ENCODE results near the gene STK10.

Gene STK10

DNA sequence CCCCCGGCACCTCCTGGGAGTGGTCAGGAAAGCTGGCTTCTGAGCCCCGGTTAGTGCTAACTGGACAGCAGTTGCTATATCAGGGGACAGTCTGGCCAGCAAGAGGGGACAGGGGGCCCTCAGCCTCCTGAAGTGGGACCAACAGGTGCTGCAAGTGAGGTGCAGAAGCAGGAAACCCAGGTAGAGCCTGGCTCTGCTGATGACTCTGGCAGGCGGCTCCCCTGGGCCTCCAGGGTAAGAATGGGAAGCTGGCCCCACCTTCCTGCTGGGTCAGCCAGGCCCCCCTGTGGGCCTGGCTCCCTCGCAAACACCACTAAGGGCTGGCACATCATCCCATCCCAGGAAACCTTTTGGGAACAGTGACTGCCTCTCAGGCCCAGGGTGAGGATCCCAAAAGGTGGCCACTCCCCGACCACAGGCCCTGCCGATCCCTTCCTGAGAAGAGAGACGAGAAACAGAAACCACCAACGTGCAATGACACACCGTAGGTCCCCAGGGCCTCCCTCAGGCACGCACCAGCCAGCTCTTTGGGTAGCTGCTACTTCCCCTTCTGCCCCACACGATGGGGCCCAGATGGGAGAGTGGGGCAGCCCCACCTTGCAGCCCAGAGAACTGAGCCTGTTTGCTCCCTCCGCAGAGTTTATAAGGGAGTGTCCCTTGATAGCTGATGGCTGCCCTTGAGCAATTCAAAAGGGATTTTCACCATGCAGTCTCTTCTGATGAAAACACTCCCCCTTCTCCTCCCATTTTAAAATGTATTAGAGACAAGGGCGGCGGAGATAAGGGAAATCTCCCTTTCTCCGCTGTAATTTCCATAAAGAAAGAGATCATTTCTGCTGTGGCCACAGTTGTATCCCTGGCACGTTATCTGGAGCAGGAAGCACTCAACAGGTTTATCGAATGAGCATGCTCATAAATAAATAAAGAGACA, 76.8 kb downstream of the STK10 start:
- in situ Hi-C loops (cut with MboI; ENCODE audit: low sequenced_read_pairs), result no loop called here

DNA sequence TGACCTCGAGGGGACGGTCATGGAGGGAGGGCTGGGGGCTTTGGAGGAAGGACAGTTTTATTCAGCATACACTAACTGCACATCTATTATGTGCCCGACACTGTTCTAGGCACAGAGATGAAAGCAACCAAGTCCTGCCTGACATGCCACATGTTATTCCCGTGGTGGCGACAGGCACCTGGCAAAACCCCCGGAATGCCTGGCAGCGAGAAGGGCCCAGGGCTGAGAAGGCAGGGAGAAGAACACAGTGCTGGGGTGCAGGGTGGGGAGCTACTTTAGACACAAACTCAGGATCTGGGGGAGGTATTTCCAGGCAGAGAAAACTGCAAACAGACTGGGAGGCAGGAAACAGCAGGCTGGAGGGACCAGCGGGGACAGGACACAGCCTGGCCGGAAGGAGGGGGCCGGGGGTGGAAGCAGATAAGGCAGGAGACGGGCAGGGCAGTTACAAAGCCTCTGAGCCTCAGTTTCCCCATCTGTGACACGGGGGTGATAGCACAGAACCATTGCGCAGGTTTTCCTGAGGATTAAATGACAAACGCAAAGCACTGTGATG, 77.7 kb downstream of the STK10 start:
- in situ Hi-C loops (cut with MboI; ENCODE audit: low sequenced_read_pairs), result no loop called here

DNA sequence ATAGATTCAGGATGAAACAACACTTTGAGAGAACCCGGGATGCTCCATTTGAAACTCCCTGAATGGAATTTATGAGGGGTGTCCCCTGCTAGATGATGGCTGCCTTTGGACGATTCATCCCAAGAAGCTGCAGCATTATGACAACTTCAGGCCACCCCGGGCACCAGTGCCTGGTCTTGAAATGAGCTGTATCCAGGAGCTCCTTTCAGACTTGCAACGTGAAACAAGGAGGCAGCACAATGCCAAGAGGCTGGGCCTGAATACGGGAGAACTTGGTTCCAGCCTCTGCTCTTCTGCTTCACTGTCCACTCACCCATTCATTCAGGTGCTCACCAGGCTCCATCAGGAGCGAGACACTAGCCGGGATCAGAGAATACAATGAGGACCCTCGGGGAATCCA, 78.3 kb downstream of the STK10 start:
- in situ Hi-C loops (cut with MboI; ENCODE audit: low sequenced_read_pairs), result no loop called here

DNA sequence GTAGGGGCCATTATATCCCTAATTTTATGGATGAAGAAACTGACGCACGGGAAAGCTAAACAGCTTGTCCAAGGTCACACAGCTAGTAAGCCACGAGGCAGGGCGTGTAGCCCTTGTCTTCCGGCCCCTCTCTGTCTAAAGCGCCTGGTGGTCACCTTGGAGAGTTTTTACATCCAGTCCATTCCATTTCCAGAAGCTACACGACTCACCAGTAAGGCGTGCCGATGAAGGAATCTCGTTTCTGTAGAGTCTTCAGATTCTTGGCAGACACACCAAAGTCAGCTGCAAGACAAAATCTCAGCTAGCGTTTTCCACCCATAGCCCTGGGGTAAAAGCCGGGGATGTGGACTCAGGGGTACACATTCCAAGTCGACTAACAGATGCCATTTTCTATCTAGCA, 80.5 kb downstream of the STK10 start:
- in situ Hi-C loops (cut with MboI; ENCODE audit: low sequenced_read_pairs), result no loop called here

DNA sequence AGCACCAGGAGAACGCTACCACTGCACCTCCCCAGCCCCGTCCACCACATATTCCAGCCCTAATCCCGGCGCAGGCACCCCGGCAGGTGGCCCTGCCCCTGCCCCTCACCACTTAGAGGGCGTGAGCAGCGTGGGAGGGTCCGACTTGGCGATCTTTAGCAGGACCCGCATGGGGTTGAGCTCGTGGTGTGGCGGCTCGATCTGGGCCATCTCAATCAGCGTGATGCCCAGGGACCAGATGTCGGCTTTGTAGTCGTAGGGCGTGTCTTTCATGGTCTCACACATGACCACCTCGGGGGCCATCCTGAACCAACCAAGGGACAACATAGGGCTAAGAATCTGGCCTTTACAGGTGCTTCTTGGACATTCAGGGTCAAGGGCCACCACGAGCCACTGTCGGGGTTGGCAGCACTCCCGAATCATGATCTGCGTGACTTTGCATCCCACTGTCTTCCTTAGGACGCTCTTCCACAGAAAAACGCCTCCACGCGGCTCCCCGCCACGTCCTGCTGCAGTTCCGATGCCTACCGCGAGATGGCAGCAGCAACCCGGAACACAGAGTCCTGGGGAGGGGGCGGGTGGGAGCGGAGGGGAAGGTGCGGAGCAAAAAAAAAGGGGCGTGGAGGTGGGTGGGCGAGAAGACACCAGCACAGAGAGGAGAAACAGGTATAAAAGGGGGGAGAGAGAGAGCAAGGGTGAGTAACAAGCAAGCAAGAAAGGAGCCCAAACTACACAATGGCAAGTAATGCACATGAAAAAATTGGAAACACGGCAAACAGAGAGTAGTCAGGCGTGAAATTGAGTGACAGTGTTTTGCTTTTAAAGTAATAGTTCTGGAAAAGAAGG, 81.3 kb downstream of the STK10 start:
- in situ Hi-C loops (cut with MboI; ENCODE audit: low sequenced_read_pairs), result no loop called here

DNA sequence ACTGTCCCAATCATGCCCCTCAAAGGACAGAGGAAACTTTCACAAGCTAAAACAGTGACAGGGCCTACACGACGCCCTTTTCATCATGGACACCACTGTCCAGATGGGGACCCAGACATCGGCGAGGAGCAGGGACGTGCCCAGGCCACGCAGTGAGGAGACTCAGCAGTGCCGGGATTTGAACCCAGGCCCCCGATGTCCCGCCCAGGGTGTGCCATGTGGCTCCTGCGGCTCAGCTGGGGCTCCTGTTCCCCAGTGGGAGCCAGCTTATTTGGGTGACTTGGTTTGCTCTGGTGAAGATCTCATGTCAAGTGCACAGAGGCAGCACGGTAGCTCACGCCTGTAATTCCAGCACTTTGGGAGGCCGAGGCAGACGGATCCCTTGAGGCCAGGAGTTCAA, 82.2 kb downstream of the STK10 start:
- in situ Hi-C loops (cut with MboI; ENCODE audit: low sequenced_read_pairs), result no loop called here

DNA sequence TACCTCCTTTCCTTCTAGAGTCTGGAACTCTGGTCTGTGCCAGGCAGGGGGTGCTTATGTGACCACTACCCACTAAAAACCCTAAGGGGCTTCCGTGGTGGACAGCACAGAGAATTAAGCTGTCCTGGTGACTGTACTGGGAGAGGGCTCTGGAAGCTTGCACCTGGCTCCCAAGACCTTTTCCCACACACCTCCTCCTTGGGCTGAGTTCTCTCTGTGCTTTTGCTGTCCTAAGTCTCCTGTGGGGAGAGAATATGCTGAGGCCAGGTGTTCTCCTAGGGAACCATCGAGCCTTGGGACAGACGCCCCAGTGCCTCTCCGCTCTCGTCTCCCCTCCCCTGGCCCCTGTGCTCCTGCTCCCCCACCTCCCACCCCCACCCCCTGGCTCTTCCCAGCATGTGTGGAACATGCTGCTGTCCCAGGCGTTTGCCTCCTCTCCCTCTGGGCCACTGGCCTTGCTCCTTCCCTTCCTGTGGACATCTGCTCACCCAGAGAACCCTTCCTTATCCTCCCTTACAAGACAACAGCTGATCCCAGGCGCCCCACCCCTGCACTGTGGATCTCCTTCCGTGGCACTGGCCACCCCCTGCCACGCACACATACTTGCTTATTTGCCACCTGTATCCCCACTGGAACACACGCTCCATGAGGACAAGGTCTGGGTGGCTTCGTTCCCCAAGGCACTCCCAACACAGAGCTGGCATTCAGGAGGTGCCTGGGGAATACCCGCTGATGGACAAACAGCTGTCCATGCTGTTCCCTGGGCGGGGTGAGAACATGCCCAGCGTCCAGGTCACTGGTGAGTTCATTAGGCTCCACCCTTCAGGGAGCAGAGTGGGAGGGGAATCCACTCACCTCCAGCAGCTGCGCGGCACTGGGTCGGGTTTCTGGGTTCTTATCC, 83.0 kb downstream of the STK10 start:
- in situ Hi-C loops (cut with MboI; ENCODE audit: low sequenced_read_pairs), result no loop called here

DNA sequence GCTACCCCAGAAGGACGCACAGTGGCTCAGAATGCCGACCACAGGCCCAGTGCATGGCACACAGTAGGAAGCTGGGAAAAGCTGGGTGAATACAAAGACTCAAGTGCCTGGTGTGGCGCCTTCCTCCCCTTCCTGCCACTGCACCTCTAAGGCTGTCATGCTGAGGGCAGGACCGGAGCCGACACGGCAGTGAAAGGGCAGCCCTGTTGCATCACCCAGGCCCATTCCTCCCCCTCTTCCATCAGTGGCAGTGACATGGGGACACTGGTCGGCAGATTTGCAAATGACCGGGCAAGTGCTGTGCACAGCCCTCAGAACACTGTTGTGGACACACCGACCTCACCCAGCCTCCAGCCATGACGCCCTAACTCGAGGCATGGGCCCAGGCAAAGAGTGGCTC, 84.0 kb downstream of the STK10 start:
- in situ Hi-C loops (cut with MboI; ENCODE audit: low sequenced_read_pairs), result no loop called here

DNA sequence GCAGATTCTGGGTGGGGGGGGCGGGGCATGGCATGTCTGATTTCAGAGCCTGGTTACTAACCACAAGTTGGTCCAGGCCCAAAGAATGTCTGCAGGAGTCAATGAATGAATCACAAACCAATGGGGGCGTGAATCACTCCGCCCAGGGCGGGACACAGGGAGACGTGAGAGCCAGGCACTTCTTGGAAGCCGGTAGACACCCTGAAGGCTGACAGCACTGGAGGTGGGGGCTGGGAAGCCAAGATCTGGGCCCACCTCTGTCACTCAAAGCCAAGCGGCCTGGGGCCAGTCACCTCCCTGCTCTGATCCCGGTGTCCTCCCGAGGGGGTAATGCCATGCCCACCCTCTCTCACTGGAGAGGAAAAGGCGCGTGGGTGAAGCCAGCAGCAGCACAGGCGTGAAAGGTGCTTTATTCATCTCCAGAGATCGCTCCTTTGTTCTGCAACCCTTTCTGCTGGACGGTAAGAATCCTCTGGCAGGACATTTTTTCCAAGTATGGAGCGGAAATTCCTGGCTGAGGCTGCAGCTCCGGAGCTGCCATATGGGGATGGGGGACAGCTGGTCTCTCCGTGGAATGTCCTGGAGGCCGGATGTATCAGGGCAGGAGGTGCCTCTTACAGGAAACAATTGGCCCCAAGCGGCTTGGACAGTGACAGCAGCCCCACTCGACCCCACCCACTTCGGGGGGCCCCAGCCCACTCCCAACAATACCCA, 85.0 kb downstream of the STK10 start:
- in situ Hi-C loops (cut with MboI; ENCODE audit: low sequenced_read_pairs), result no loop called here

DNA sequence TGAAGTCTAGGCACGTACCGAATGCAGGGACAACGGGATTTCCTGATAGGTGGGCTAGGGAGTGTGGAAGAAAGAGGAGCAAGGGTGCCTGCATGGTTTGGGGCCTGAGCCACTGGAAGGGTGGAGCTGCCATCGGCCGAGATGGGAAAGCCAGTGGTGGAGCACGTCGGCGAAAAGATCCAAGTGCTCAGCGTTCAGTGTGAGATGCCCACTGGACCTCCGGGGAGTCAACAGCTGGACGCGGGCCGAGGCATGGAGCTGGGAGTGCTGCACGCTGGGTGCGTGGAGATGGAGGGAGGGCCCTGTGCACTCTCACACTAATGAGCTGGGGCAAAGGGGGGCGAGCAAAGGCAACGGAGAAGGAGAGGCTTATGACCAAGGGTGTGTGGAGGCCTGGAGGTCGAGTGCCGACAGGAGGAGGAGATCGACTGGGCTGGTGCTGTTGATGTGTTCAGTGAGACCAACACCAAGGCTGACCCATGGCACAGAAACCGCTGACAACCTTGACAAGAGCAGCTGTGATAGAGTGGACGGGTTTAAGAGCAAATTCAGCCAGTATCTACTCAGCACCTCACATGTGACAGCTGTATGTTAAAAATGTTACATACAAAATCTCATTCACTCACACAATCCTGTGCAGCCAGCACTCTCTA, 85.7 kb downstream of the STK10 start:
- in situ Hi-C loops (cut with MboI; ENCODE audit: low sequenced_read_pairs), result no loop called here

DNA sequence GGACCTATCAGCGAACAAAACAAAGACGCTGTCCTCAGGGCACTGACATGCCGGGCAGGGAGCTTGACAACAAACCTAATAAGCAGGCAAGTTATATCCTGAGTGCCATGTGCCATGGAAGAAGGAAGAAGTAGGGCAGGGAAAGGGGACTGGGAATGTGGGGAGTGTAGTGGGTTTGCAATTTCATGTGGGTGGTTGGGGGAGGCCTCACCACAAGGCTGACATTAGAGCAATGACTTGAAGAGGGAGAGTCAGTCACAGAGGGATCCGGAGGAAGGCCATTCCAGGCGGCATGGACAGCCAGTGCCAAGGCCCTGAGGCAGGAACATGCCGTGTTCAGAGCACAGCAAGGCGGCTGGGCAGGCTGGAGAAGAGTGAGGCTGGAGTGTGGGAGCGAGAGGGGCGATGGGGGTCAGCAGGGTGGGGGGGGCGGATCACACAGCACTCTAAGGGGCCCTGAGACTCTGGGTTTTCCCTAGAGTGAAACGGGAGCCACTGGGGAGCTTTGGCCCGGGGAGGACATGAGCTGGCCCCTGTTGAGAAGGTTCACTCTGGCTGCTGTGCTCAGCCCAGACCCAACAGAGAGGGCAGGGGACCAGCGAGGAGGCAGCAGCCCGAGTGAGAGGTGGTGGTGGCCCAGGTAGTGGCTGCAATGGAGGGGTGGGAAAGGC, 86.3 kb downstream of the STK10 start:
- in situ Hi-C loops (cut with MboI; ENCODE audit: low sequenced_read_pairs), result no loop called here

DNA sequence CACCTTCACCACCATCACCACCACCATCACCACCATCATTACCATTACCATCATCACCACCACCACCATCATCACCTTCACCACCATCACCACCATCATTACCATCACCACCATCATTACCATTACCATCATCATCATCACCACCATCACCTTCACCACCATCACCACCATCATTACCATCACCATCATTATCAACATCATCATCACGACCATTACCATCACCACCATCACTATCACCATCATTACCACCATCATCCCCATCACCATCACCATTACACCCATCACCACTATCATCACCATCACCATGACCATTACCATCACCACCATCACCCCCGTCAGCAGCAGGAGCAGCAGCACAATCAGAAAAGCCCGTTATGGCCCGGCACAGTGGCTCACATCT, 89.1 kb downstream of the STK10 start:
- in situ Hi-C loops (cut with MboI; ENCODE audit: low sequenced_read_pairs), result no loop called here

DNA sequence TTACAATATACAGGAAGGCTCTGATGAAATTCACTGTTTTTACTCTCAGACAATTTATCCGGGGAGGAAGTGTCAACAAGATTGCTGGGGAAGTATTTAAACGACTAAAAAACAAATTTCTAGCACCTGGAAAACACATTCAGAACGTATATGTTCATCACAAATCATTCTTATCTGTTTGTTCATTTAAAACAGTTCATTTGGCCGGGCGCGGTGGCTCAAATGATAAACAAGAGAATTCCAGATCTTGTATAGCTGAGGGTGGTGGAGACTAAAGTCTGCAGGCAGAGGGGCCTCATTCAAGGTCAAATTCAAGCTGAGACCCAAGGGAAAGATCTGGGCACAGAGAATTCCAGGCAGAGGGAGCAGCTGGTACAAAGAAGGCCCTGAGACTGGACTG, 90.0 kb downstream of the STK10 start:
- in situ Hi-C loops (cut with MboI; ENCODE audit: low sequenced_read_pairs), result no loop called here

DNA sequence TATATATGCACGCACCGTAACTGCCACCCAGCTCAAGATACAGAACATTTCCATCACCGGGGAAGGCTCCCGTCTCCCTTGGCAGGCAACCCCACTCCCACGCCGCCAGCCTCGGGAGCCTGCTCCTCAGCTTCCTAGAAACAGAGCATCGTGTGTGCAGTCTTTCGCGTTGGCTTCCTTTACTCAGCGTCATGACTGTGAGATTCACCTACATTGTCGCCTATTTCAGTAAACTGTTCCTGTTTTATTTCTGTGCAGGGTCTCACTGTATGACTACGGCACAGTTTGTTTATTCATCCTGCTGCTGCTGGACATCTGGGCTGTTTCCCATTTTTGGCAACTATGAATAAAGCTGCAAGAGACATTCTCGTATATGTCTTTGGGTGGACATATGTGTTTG, 90.7 kb downstream of the STK10 start:
- in situ Hi-C loops (cut with MboI; ENCODE audit: low sequenced_read_pairs), result no loop called here

DNA sequence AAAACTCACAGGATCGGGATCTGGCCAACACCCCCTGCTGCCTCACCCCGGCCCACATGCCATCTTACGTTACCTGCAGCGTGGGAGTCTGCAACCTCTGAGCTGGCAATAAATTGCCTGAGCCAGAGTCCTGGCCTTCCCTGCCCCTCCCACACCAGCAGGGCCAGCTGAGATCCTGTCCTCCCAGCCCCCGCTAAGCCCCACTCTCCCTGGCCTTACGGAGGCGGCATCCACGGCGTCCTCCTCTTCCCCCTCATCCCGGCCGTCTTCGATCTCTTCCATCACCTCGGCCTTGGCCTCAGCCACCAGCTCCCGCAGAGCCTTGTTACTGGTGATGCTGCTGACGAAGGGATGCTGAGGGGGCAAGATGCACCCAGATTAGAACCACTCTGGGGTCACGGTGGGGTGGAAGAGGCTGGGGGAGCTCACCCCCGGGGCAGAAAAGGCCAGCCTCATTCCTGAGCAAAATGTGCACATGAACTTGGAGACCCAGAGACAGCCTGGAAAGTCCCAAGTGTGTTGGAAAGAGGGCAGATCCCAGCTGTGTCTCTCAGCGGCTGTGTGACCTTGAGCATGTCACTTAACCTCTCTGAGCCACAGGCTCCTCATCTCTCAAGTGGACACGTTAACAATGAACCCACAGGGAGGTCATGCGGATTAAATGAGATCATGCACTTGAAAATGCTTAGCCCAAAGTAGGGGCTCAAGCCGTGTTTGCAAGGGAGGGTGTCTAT, 91.7 kb downstream of the STK10 start:
- in situ Hi-C loops (cut with MboI; ENCODE audit: low sequenced_read_pairs), result no loop called here

DNA sequence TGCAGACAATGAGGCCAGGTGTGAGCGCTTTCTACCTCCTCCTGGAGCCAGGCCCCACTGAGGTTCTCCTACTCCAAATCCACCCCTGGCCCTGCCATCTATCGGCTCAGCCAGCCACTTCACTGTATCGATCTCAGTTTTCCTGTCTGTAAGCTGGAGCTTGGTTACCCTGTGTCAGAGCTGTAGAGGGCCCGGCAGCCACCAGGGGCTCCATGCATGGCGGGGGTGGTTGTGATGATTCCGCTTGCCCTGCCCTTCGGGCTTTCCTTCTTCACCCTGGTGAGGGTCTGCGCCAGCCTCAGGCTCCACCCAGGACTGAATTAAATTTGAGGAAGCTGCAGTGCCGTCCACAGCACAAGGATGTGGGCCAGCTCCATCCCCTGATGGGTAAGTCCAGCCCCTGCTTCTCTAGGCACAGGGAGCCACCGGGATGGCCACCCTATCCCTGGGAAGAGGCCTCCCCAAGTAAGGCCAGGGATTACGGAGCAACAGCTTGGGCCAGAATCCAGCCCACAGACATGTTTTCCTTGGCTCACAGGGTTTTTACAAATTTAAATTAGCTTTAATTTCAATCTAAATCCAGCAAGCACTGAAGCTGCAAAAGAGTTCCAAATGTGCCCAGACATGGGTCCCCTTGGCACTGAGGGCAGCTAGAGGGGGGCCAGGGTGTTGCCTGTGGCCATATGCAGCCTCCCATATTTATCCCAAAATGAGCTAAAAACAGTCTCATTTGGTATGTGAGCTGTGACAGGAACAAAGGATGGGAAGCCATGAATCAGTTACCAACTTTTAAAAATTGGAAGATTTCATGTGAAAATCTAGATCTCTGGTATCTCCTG, 92.4 kb downstream of the STK10 start:
- in situ Hi-C loops (cut with MboI; ENCODE audit: low sequenced_read_pairs), result no loop called here

DNA sequence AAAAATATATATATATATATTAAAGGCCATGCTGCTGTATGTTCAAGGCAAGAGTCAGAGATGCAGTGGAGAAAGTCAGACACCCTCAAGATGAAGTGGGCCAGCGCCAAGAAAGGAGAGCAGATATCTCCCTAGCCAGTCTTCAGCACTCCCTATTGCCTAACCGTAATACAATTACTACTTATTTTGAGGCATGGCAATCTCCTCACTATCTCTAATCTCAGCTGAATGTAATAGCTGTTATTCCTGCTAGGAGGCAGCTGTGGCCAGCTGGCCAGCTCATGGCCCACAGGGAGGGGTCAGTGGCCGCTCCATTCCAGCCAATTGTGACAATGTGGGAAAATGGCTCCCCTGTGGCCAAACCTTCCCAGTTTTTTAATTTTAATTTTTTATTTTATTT, 94.1 kb downstream of the STK10 start:
- in situ Hi-C loops (cut with MboI; ENCODE audit: low sequenced_read_pairs), result no loop called here

All from hTERT RPE-1 (cell line).